Measurements from ENCODE around the gene ZNF593OS. TPM values are rescaled to one million over a fixed set of nuclear protein-coding genes. Genes with fewer than 3 reads are reported as not detected.

ZNF593OS gene
- polyA plus RNA-seq, 3 donors: 0.50 to 0.59 TPM; not detected in 1

- Histone ChIP-seq H3K27ac (ENCODE audit: low read depth in 1 of 2, low read length in 2 of 2) (no peak within 1 kb of the TSS), H3K27me3 (ENCODE audit: control insufficient read depth in 2 of 2, insufficient read depth in 2 of 2, low read length in 2 of 2) (no peaks in the 10 kb centered on the region), H3K9ac (ENCODE audit: insufficient read depth, low read length, poor library complexity, severe bottlenecking) (no peak within 1 kb of the TSS), H3K36me3 (replicated peaks in 1 of 2; ENCODE audit: control insufficient read depth in 1 of 2, insufficient read depth in 2 of 2, low read length in 2 of 2) (no peaks in the 10 kb centered on the region), H3K4me3 (replicated peaks in 1 of 3; ENCODE audit: low read depth in 2 of 3, low read length in 3 of 3) (no peak within 1 kb of the TSS), H3K4me1 (ENCODE audit: control insufficient read depth in 1 of 2, insufficient read depth in 2 of 2, low read length in 2 of 2) (no peaks in the 10 kb centered on the region), H3K79me2 (ENCODE audit: insufficient read depth, low read length) (no peaks in the 10 kb centered on the region), H2AFZ (ENCODE audit: insufficient read depth, low read depth, low read length, poor library complexity, severe bottlenecking) (no peak within 1 kb of the TSS), H4K20me1 (ENCODE audit: insufficient read depth, low read length) (no peaks in the 10 kb centered on the region), H3K4me2 (replicated peaks; ENCODE audit: extremely low read depth, low read length, poor library complexity, severe bottlenecking) (no peak within 1 kb of the TSS), H3K9me3 (replicated peaks in 1 of 2; ENCODE audit: control insufficient read depth in 1 of 2, insufficient read depth in 1 of 2, low read length in 2 of 2) (no peaks in the 10 kb centered on the region)
- no peak for DNase-seq
- 69% methylated on average over 11 of the region's 16 CpGs for WGBS (ENCODE audit: insufficient coverage)
- Mint-ChIP-seq H3K27ac (peak within 1 kb of the TSS in 1 of 7 donors; percentile 47), H3K4me3 (no peak within 1 kb of the TSS), H3K36me3 (no peaks in the 10 kb centered on the region), H3K9me3 (no peaks in the 10 kb centered on the region), H3K27me3 (ENCODE audit: low read depth in 3 of 3) (peaks cover 0 to 3% (median 2%) of the 10 kb centered on the region in 3 donors), H3K4me1 (no peaks in the 10 kb centered on the region)
- intact Hi-C loops (cut with micrococcal nuclease): no loop called here
- TF ChIP-seq, protein P1, sequence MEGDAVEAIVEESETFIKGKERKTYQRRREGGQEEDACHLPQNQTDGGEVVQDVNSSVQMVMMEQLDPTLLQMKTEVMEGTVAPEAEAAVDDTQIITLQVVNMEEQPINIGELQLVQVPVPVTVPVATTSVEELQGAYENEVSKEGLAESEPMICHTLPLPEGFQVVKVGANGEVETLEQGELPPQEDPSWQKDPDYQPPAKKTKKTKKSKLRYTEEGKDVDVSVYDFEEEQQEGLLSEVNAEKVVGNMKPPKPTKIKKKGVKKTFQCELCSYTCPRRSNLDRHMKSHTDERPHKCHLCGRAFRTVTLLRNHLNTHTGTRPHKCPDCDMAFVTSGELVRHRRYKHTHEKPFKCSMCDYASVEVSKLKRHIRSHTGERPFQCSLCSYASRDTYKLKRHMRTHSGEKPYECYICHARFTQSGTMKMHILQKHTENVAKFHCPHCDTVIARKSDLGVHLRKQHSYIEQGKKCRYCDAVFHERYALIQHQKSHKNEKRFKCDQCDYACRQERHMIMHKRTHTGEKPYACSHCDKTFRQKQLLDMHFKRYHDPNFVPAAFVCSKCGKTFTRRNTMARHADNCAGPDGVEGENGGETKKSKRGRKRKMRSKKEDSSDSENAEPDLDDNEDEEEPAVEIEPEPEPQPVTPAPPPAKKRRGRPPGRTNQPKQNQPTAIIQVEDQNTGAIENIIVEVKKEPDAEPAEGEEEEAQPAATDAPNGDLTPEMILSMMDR (IDR thresholded peaks at IDR 0.05): no peak
Observed at GRCh38 chr1:26190373-26190987, 18.8 kb upstream of the ZNF593OS start, which contains the start of gene CATSPER4. Gene CATSPER4 (plus strand): TSS chr1:26190602. CDS start chr1:26190628, 26 bp downstream.

DNA sequence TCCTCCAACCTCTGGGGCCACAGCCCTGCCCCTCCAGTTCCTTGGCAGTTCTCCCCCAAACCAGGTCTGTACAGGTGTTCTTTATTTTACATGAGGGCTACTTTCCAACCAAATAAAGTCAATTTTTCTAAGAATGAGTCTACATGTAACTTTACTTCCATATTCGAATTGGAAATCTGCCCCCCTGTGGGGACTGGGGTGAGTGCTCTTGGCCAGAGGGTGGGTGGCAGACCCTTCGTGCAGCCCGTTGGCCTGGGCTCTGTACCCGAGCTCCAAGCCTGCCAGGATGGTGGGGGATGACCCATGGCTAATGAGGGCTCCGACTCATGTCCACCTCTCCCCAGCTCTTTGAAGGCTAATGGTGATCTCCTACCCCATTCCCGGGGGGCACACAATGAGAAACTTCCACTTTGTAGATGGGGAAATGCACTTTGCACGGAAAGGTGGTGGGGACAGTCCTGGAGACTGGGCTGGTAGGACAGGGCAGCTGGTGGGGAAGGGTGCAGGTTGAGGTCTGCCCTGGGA, 18.2 kb upstream of the ZNF593OS start:
- Histone ChIP-seq H3K79me2 (ENCODE audit: insufficient read depth, low read length) (no peaks in the 10 kb centered on the region), H3K27me3 (ENCODE audit: control insufficient read depth in 2 of 2, insufficient read depth in 2 of 2, low read length in 2 of 2) (no peaks in the 10 kb centered on the region), H3K9me3 (replicated peaks in 1 of 2; ENCODE audit: control insufficient read depth in 1 of 2, insufficient read depth in 1 of 2, low read length in 2 of 2) (no peaks in the 10 kb centered on the region), H3K4me3 (replicated peaks in 1 of 3; ENCODE audit: low read depth in 2 of 3, low read length in 3 of 3) (no peak overlapping the region), H2AFZ (ENCODE audit: insufficient read depth, low read depth, low read length, poor library complexity, severe bottlenecking) (no peak overlapping the region), H3K9ac (ENCODE audit: insufficient read depth, low read length, poor library complexity, severe bottlenecking) (no peak overlapping the region), H4K20me1 (ENCODE audit: insufficient read depth, low read length) (no peaks in the 10 kb centered on the region), H3K4me1 (ENCODE audit: control insufficient read depth in 1 of 2, insufficient read depth in 2 of 2, low read length in 2 of 2) (no peaks in the 10 kb centered on the region), H3K36me3 (replicated peaks in 1 of 2; ENCODE audit: control insufficient read depth in 1 of 2, insufficient read depth in 2 of 2, low read length in 2 of 2) (no peaks in the 10 kb centered on the region), H3K27ac (ENCODE audit: low read depth in 1 of 2, low read length in 2 of 2) (no peak overlapping the region), H3K4me2 (replicated peaks; ENCODE audit: extremely low read depth, low read length, poor library complexity, severe bottlenecking) (no peak overlapping the region)
- TF ChIP-seq, protein P1 (IDR thresholded peaks at IDR 0.05): no peak
- no peaks in the 10 kb centered on the region for H3K9me3 Mint-ChIP-seq
- DNase-seq: no peak
- intact Hi-C loops (cut with micrococcal nuclease): no loop called here
- H3K4me3 Mint-ChIP-seq: no peak overlapping the region
- peak overlapping the region in 1 of 7 donors; percentile 47 for H3K27ac Mint-ChIP-seq
- peaks cover 0 to 3% (median 2%) of the 10 kb centered on the region in 3 donors for H3K27me3 Mint-ChIP-seq (ENCODE audit: low read depth in 3 of 3)
- 93% methylated on average over 2 of the region's 7 CpGs for WGBS (ENCODE audit: insufficient coverage)
- H3K4me1 Mint-ChIP-seq: no peaks in the 10 kb centered on the region
- H3K36me3 Mint-ChIP-seq: no peaks in the 10 kb centered on the region
